OCI-LY3 (cell line): Measurements from ENCODE around the gene CFAP77.

Source experiments
- H2AFZ ChIP-seq: fragments of 200-600, 300-600 bp; shearing (Covaris generic); 2 replicates; pipeline ENCODE4 v1.6.0; 2014; ENCODE audit warnings: antibody characterized with exemption, low read depth, low read length
- H3K27ac ChIP-seq: fragments of 200-600, 300-600 bp; sonication (generic); 2 replicates; pipeline ENCODE4 v1.5.1; 2014; ENCODE audit warnings: mild to moderate bottlenecking, low read length, moderate library complexity, mixed read lengths
- H3K27me3 ChIP-seq: fragments of 200-600, 300-600 bp; sonication (generic); 2 replicates; pipeline ENCODE4 v1.6.1; 2014; ENCODE audit warnings: low read depth, low read length, mixed read lengths
- H3K36me3 ChIP-seq: fragments of 200-600, 300-600 bp; sonication (generic); replicated peaks from 2 replicates; pipeline ENCODE3; 2014; ENCODE audit warnings: low read depth, low read length, mixed read lengths
- H3K4me1 ChIP-seq: fragments of 300-600, 200-600 bp; sonication (generic); 2 replicates; pipeline ENCODE4 v1.6.1; 2014; ENCODE audit warnings: low read length, mixed read lengths
- H3K4me2 ChIP-seq: fragments of 200-600, 300-600 bp; sonication (generic); 2 replicates; pipeline ENCODE4 v1.6.1; 2014; ENCODE audit warnings: low read length, mixed read lengths
- H3K4me3 ChIP-seq: fragments of 300-600, 200-600 bp; sonication (generic); 2 replicates; pipeline ENCODE4 v1.5.1; 2014; ENCODE audit warnings: antibody characterized with exemption, mild to moderate bottlenecking, low read length, moderate library complexity
- H3K79me2 ChIP-seq: fragments of 300-600, 200-600 bp; shearing (Covaris generic); 2 replicates; pipeline ENCODE4 v1.6.1; 2014; ENCODE audit warnings: mild to moderate bottlenecking, low read length, mixed read lengths
- H3K9ac ChIP-seq: fragments of 300-600, 200-600 bp; shearing (Covaris generic); 2 replicates; pipeline ENCODE4 v1.6.0; 2014; ENCODE audit warnings: mild to moderate bottlenecking, low read length, moderate library complexity
- H3K9me3 ChIP-seq: fragments of 200-600, 300-600 bp; shearing (Covaris generic); 2 replicates; pipeline ENCODE4 v1.6.1; 2014; ENCODE audit warnings: low read length, mixed read lengths; ENCODE audit not compliant: insufficient read depth
- H4K20me1 ChIP-seq: fragments of 200-600, 300-600 bp; sonication (generic); 2 replicates; pipeline ENCODE4 v1.6.1; 2016; ENCODE audit warnings: low read length, mixed read lengths; ENCODE audit not compliant: insufficient read depth
- CTCF ChIP-seq: fragments of 200-600, 300-600 bp; sonication (generic); IDR thresholded peaks from 2 replicates; pipeline ENCODE4 v1.5.1; 2014; ENCODE audit warnings: antibody characterized with exemption, low read length, low read depth
- EZH2phosphoT487 ChIP-seq: fragments of 200-600 bp; shearing (Covaris generic); IDR thresholded peaks from 2 replicates; pipeline ENCODE4 v1.6.1; 2018; ENCODE audit warnings: antibody characterized with exemption, mixed run types, low read depth

CFAP77 gene

GRCh38 chr9:132575005-132575609, 165.1 kb downstream of the CFAP77 start:
- Histone ChIP-seq H3K79me2 (no peaks in the 10 kb centered on the region), H3K27me3 (no peaks in the 10 kb centered on the region), H3K4me3 (no peak overlapping the region), H3K4me1 (no peaks in the 10 kb centered on the region), H4K20me1 (no peaks in the 10 kb centered on the region), H3K36me3 (no peaks in the 10 kb centered on the region), H3K9me3 (no peaks in the 10 kb centered on the region), H3K9ac (no peak overlapping the region), H3K27ac (no peak overlapping the region), H3K4me2 (peak overlapping the region; percentile 32; the same call in 1 of the 2 replicates), H2AFZ (peak overlapping the region; percentile 74; the same call in 1 of the 2 replicates)
- TF ChIP-seq CTCF (peak; percentile 77), EZH2phosphoT487 (no peak)

GRCh38 chr9:132575811-132576210, 165.8 kb downstream of the CFAP77 start:
- Histone ChIP-seq H3K27ac (no peak overlapping the region), H3K9ac (no peak overlapping the region), H3K4me2 (no peak overlapping the region), H3K9me3 (no peaks in the 10 kb centered on the region), H3K27me3 (no peaks in the 10 kb centered on the region), H3K4me3 (no peak overlapping the region), H3K4me1 (no peaks in the 10 kb centered on the region), H2AFZ (no peak overlapping the region), H3K36me3 (no peaks in the 10 kb centered on the region), H3K79me2 (no peaks in the 10 kb centered on the region), H4K20me1 (no peaks in the 10 kb centered on the region)
- no peak for TF ChIP-seq EZH2phosphoT487
- TF ChIP-seq CTCF: no peak

DNA sequence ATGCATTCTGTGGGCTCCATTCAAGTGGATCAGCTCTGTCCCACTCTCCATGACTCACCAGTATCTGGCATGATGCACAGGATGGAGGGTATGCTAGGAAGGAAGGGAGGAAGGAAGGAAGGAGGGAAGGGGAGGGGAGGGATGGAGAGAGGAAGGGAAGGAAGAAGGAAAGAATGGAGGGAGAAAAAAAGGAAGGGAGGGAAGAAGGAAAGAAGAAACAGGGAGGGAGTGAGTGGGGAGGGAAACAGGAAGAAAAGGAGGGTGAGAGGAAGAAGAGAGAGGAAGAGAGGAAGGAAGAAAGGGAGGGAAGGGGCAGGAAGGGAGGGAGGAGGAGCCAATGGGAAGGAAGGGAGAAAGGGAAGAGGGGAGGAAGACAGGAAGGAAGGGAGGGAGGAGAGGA, 167.1 kb downstream of the CFAP77 start:
- H3K9ac ChIP-seq: no peak overlapping the region
- H3K27ac ChIP-seq: no peak overlapping the region
- no peaks in the 10 kb centered on the region for H3K36me3 ChIP-seq
- H3K27me3 ChIP-seq: no peaks in the 10 kb centered on the region
- H3K79me2 ChIP-seq: no peaks in the 10 kb centered on the region
- TF ChIP-seq EZH2phosphoT487 (no peak), CTCF (no peak)
- H3K4me1 ChIP-seq: no peaks in the 10 kb centered on the region
- no peak overlapping the region for H3K4me2 ChIP-seq
- H3K9me3 ChIP-seq: no peaks in the 10 kb centered on the region
- no peak overlapping the region for H2AFZ ChIP-seq
- no peak overlapping the region for H3K4me3 ChIP-seq
- no peaks in the 10 kb centered on the region for H4K20me1 ChIP-seq

DNA sequence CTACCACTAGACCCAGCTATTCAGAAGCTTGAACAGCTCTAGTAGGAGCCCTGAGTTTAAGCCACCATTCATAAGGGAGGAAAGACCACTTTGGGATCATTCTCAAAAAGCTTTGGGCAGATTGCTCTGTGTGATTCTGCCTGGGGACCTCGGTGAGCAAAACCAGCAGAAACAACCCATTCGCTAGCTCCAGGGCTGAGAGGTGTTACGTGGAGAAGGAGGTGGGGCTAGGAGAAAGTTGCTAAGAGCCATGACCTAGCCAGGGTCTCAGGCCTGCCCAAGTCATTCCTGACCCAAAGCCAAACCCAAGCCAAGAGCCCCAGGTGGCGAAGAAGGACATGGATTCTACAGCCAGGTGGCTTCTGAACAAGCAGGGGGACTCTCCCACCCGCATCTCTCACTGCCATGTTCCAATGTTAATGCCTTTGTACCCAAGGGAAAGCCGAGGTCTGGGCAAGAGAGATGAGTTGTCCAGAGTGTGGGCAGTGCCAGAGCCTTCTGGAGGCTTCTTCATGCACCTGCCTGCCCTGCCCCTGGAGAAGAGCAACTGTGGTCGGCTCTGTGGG, 168.4 kb downstream of the CFAP77 start:
- no peaks in the 10 kb centered on the region for H3K9me3 ChIP-seq
- H3K79me2 ChIP-seq: no peaks in the 10 kb centered on the region
- no peaks in the 10 kb centered on the region for H3K27me3 ChIP-seq

More for the DNA sequence above, 168.4 kb downstream of the CFAP77 start:
- Histone ChIP-seq H3K27ac (no peak overlapping the region), H3K4me2 (no peak overlapping the region), H3K9ac (no peak overlapping the region), H3K4me3 (no peak overlapping the region), H3K4me1 (no peaks in the 10 kb centered on the region), H2AFZ (no peak overlapping the region), H4K20me1 (no peaks in the 10 kb centered on the region), H3K36me3 (no peaks in the 10 kb centered on the region)
- TF ChIP-seq EZH2phosphoT487 (no peak), CTCF (no peak)
